GM10266 (cell line): ENCODE measurements around the gene PACC1.

ENCODE experiments used
- DNase-seq: peaks from one replicate; pipeline ENCODE4 v3.0.0; 2012; ENCODE audit errors: extremely low spot score
- TF ChIP-seq, protein P1 (sequence below): IDR thresholded peaks from 2 replicates; pipeline ENCODE4 v1.5.1; 2012; ENCODE audit warnings: mild to moderate bottlenecking, low read depth; ENCODE audit not compliant: control insufficient read depth, insufficient read depth; ENCODE audit errors: missing control alignments

The PACC1 gene

DNA sequence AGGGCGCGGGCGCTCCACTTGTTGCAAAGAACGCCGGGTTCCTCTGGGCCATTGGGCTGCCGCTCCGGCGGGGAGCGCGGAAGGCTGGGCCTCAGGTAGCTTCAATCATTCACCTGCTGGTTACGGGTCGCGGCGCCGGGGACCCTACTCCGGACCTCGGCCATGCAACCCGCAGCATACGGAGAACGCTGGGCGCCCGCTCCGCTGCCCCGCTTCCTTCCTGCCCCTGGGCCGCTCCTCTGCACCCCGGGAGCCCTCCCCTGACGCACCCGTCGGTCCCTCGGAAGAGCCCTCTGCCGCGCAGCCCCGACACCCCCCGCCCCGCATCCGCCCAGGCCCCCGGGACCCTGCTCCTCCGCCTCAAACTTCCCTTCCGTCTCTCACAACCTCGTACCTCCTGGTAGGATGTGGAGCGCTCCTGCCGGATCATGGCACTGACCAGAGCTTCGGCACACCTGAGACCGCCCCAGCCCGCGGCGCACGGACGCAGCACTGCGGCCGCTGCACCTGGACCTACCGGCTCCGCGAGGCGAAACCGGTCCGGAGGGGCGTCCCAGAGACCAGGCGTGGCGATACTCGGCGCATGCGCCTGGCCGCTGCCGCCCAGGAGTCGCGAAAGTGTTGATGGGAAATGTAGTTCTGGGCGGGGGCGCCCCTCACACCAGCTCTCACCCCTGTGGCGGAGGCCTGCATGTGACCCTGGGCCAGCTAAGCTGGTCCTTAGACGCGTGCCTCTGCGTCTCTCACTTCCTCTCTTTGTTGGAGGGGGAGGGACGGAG is at the start of gene PACC1:
Gene PACC1 (minus strand): TSS at position 559 of the 779 bp plus-strand sequence. CDS start 129 bp downstream, at position 430.
- TF ChIP-seq, protein P1, sequence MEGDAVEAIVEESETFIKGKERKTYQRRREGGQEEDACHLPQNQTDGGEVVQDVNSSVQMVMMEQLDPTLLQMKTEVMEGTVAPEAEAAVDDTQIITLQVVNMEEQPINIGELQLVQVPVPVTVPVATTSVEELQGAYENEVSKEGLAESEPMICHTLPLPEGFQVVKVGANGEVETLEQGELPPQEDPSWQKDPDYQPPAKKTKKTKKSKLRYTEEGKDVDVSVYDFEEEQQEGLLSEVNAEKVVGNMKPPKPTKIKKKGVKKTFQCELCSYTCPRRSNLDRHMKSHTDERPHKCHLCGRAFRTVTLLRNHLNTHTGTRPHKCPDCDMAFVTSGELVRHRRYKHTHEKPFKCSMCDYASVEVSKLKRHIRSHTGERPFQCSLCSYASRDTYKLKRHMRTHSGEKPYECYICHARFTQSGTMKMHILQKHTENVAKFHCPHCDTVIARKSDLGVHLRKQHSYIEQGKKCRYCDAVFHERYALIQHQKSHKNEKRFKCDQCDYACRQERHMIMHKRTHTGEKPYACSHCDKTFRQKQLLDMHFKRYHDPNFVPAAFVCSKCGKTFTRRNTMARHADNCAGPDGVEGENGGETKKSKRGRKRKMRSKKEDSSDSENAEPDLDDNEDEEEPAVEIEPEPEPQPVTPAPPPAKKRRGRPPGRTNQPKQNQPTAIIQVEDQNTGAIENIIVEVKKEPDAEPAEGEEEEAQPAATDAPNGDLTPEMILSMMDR = no peak
- peak; percentile 95 for DNase-seq

DNA sequence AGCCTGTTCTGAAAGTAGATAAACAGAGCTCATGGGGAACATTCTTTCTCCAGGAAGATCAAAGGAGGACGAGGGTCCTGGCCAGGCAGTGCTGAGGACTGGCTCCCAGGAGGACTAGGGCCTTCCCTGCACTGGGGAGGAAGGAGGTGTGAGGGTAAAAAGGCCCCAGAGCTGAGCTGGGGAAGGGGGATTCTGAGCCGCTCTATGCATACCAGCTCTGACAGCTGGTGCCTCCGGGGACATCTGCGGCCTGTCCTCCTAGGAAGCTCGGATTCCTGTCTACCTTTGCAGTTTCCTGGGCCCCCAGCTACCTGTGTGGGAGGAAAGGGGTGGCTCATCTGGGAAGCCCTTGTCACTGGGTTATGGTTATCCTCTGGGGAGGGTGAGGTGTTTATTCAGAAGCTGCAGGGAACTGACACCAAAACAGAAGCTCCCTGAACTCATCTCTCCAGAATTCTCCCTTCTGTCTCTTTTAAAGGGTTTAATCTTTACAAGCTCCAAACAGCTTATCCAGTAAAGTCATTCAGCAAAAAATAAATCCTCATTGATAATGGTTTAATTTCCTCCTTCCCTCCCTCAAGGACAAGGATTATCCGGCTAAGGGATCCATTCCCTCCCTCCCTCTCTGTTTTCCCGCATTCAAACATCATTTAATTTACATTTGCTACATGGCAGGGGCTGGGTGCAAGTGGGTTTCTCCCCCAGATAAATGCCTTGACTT is 49.0 kb upstream of the PACC1 start:
- DNase-seq = no peak
- TF ChIP-seq, protein P1 = no peak

- TF ChIP-seq, protein P1 = no peak
- DNase-seq = no peak
These were observed 47.4 kb upstream of the PACC1 start for GRCh38 chr1:212461916-212462660.

GRCh38 chr1:212460376-212460775 is 45.7 kb upstream of the PACC1 start:
- TF ChIP-seq, protein P1 = no peak
- no peak for DNase-seq

DNA sequence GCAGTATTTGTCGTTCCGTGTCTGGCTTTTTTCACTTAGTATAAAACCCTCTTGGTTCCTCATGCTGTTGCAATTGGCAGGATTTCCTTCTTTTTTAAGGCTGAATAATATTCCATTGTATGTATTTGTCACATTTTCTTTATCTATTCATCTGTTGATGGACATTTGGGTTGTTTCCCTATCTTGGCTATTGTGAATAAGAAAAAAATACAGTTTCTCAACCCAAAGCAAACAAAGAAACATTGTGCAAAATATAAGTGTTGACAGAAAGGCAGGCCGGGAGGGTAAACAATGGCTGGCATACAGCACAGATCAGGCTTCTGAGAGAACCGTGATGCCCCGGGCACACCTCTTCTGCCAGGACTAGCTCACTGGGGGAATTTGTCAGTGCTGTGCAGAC is 45.0 kb upstream of the PACC1 start:
- no peak for DNase-seq
- TF ChIP-seq, protein P1 = no peak

- TF ChIP-seq, protein P1 = no peak
- peak; percentile 43 for DNase-seq
These were observed 44.1 kb upstream of the PACC1 start for GRCh38 chr1:212458817-212459216.

DNA sequence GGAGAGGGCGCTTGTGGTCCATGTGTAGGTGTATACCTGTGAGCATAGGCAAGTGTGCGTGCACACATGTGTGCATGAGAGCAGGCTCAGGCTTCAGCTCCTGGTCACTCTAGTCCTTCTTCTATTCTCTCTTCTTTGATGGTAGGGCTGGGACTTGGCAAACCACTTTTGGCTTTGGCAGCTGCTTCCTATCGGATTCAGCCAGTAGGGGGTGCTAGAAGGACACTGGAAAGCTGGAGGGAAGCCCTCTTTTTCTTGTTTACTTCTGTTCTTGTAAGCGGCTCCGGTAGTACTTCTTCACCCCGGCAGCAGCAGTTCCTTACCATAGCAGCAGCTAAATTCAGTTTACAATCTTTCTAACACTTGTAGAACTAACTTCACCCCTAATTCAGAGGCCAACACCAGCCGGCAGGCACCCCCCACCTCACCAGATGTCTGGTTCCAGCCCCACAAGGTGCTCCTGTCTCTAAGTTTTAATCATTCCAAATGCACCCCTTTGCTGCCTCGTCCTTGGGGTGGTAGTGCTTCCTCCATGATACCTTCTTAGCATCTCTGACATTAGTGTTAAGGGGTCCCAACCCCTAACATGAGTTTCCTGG is 43.2 kb upstream of the PACC1 start:
- DNase-seq = peak; percentile 62
- TF ChIP-seq, protein P1 = peak; percentile 61
